ENCODE data around the gene MYBBP1A.

Gene MYBBP1A

DNA sequence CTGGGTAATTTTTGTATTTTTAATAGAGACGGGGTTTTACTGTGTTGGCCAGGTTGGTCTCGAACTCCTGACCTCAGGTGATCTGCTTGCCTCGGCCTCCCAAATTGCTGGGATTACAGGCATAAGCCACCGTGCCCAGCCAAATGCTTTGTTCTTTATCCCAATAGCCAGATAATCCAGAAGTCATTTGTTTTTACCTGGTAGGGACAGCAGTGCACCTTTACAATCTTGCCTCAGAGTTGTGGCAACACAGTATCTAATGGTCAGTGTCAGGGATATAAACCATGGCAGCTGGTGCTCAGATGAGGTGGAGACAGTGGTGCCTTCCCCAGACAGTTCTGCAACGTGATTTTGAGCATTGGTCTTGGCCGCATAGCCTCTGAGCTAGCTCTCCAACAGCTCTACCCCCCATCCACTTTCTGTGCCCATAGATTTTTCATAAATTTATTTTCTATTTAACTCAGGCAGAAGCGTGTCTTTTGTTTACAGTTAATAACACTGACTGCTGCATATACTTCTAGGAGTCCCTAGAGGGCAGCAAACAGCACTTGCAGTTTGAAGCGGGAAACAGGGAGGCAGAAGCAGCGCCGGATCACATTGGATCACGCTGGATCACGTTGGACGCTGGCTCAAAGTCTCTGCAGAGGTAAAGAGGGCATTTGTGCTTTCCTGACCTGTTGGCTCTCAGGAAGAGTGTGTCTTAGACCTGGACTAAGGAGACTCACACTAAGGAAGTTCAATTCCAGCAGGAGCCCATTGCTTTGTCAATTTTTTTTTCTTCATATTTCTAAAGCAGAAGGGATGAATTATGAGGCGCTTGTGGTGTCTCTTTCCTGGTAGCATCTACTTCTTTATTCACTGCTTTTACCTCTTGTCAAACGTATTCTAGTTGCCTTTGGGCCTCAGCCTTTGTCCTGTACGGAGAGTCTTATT lies 10.3 kb upstream of the MYBBP1A start:
- peak; percentile 84 for DNase-seq (ENCODE audit: low spot score)

GRCh38 chr17:4562015-4562969 lies 7.1 kb upstream of the MYBBP1A start:
- no peak for DNase-seq (ENCODE audit: low spot score)

DNA sequence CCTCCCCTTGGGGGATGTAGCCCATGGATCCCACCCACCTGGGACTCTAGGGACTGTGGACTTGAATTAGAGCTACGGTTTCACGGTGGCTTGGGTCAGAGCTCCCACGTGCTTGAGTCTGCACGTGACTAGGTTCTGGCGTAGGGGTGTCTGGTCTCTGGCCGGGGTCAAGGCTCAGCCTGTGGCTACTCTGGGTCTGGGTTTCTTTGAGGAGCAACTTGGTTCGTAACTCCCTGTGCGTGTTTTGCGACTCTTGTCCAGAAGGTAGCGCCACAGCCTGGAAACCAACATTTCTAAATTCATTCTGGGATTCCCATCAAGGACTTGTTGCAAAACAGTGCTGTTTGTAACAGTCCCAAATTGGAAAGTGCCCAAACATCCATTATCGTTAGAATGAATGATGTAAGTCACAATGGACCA lies 5.7 kb upstream of the MYBBP1A start:
- DNase-seq (ENCODE audit: low spot score): no peak

DNA sequence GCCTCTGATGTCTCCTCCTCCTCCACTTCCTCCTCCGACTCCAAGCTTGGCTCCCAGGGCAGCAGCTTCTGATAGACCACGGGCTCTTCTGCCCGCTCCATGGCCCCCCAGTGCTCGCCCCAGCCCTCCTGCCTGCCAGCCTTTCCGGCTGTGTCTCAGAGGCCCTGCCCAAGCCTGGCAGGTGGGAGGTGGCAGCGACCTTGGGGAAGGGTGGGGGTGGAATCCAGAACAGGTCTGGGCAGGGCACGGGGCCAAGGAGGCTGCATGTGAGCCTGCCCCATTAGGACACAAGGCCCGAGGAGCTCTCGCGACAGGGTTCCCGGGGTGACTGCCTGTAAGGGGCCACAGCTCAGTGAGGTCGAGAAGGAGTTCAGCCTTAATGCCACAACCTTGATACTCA lies 5.2 kb upstream of the MYBBP1A start, which contains the start of gene GGT6:
TSS of gene GGT6 (minus strand) at position 157 of the 400 bp plus-strand sequence. CDS start at position 101, 56 bp downstream.
- no peak for DNase-seq (ENCODE audit: low spot score)

DNA sequence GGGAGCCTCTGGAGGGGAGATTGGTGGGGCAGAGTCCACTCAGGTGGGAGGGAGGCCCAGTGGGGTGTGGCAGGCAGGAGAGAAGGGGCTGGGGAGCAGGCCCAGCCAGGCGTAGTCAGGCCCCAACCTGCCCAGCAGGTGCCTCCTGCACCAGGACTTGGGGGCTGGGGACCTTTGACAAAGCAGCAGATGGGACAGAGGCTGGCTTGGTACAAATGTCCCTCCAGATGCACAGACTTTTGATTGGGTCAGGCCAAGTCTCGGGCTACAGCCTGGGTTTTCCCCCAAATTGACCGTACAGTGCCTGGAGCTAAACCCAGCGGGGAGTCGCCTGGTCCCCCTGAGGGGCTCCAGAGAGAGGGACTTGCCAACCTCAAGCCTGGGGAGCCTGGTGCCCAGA lies 4.8 kb upstream of the MYBBP1A start:
- DNase-seq (ENCODE audit: low spot score): no peak

DNA sequence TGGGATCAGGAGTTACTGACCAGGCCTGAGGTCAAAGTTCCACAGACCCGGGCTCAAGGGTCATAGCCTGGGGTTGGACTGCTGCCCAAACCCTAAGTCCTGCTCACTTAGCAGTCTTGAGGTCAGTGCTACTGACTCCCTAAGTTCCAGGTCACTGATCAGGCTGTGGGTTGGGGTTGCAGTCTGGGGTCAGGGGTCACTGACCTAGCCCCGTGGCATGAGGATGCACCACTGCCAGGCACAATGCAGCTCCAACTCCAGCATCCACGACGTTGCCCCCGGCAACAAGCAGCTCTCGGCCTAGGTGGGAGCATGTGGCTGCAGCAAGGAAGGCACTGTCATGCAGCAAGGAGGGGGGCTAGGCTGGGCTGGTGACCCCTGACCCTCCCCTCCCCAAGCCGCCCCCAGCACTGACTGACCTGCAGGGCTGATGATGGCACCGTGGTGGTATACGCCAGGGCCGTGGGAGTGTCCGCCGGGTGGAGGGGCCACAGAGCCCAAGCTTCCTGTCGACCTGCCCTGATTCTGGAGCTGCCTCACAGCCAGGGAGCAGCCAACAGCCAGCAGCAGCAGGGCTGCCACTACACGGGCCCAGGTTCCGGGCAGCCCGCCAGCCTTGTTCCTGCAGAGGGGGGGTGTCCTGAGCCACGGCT lies 4.1 kb upstream of the MYBBP1A start:
- no peak for DNase-seq (ENCODE audit: low spot score)

GRCh38 chr17:4558347-4558971 lies 3.3 kb upstream of the MYBBP1A start:
- no peak for DNase-seq (ENCODE audit: low spot score)

GRCh38 chr17:4557626-4558346 lies 2.6 kb upstream of the MYBBP1A start:
- no peak for DNase-seq (ENCODE audit: low spot score)

GRCh38 chr17:4556996-4557395 lies 1.8 kb upstream of the MYBBP1A start:
- no peak for DNase-seq (ENCODE audit: low spot score)

DNA sequence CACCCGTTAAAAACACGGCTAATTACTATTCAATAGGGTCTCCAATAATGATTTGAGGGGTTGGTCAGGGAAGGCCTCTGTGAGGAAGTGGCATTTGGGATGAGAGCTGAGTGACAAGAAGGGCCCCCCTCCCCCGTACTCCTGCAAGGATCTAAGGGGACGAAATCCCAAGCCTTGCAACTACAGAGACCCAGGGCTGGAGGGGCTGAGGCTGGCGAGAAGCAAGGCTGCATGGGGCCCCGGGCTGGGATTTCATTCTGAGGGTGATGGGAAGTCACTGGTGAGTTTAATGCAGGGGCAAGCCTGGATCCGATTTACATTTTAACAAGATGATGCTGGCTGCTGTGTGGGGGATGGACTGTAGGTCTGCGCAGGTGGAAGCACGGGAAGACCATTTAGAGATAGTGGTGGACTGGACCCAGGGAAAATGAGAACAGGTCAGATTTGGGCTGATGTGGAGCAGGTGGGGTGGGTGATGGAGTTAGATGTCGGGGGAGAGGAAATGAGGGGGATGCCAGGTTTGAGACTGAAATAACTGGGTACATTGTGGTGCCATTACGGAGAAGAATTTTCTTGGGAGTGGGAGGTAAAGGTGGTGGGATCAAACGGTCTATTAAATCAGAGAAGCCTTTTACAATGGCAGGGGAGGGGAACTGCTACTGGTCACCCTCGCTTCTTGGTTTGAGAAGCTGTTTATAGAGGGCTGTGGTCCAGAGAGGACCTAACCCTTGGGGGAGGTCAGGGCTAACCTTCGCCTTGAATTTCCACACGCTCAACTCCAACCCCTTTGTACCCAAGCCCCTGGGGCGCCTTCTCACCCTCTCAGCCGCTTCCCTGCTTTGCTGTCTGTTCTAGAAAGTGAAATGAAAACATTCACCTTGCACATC lies 932 bp upstream of the MYBBP1A start:
- DNase-seq (ENCODE audit: low spot score): no peak

- no peak for DNase-seq (ENCODE audit: low spot score)
These were observed 665 bp downstream of the MYBBP1A start for GRCh38 chr17:4554441-4554996.

GRCh38 chr17:4553669-4554068 lies 1.5 kb downstream of the MYBBP1A start:
- DNase-seq (ENCODE audit: low spot score): no peak

GRCh38 chr17:4551796-4552525 lies 3.2 kb downstream of the MYBBP1A start:
- no peak for DNase-seq (ENCODE audit: low spot score)

DNA sequence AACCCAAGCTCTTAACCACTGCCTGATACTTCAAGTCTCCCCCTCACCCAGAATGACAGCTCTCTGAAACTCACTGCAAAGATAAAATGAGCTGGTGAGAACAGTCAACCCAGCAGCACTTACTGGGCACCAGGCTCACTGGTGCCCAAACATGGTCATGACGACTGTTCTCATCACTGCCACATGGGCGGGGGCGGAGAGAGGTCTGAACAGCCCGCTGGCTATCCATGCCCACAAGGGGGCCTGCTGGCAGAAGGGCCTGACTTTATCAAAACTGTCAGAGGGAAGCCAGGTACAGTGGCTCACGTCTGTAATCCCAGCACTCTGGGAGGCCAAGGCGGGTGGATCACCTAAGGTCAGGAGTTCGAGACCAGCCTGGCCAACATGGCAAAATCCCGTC lies 4.0 kb downstream of the MYBBP1A start:
- DNase-seq (ENCODE audit: low spot score): no peak

DNA sequence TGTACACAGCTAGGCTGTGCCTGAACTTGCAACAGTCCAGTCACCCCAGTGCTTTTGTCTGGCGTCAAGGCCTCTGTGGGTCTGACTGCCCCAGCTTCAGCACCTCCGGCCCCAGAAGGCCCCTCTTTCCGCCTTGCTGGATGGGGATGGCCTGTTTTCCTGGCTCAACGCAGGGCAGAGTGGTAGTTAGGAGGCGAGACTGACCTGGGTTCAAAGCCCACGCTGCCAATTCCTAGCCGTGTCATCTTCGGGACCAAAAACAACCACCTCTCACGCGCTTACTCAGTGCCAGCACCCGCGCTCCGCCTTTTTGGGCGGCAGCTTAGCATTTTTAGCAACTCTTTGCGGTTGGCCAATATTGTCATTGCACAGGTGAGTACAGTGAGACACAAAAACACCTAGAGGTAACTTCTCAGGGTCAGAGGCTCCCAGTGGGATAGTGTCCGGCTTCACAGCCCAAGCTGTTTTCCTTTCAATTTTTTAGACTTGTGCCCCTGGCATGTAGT lies 4.6 kb downstream of the MYBBP1A start:
- no peak for DNase-seq (ENCODE audit: low spot score)

GRCh38 chr17:4549781-4550533 lies 5.2 kb downstream of the MYBBP1A start:
- DNase-seq (ENCODE audit: low spot score): no peak

DNA sequence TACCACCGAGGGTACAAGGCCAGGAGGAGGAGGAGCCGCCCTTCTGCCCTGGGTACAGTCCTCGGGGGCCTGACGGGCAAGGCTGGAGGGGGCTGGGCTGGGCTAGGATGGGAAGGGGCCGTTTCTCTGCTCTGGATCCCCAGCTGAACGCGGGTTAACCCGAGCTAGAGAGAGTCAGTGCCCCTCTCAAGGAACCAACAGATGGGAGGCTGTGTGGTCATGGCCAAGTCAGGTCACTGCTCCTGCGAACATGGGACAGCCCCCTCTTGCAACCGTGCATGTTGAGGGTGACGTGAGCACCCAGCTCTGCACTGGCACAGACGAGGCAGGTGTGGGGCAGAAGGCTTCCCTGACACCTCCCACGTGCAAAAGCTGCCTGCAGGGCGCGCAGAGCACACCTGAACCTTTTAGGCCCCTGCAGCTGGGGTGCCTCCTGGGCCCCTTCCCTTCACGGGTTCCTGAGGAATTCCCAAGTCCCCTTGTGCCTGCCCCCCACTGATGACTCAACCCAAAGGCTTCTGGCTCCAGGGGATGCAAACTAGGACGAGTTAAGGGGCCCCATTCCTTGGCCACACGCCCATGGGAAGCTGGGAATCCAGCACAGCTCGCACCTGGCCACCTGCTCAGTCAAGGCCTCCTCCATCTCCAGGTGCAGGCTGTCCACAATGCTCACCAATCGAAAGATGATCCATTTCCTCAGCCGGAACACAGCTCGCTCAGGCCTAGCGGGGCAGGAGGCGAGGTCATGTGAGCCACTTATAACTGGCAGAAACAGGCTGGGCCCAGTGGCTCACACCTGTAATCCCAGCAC lies 6.3 kb downstream of the MYBBP1A start:
- DNase-seq (ENCODE audit: low spot score): no peak
